Adrenal gland (tissue), 12 donors: ENCODE data around the gene SMIM21. TPM values are rescaled to one million over a fixed set of nuclear protein-coding genes. Genes with fewer than 3 reads are reported as not detected.

Experiments used
- DNase-seq, 7 donors: peaks; one replicate each; pipeline ENCODE4 v3.0.0-alpha.2; 2019 to 2020
- H3K27ac ChIP-seq, 5 donors: fragments of 200-600 bp; sonication (generic) in 4 of 5; 1 replicate in 3 of 5; 2 replicates in 2 of 5; pipeline versions ENCODE4 v1.5.1 to v1.8.0; 2016 to 2020; ENCODE audit warnings: mild to moderate bottlenecking in 1 of 5
- H3K27me3 ChIP-seq: fragments of 200-600 bp; 2 replicates; pipeline ENCODE4 v1.8.0; 2021
- H3K36me3 ChIP-seq, 2 donors: fragments of 200-600 bp; replicated peaks in 1 of 2; 1 replicate in 1 of 2; 2 replicates in 1 of 2; pipeline versions ENCODE4 v1.5.1 to v1.8.0; 2018 to 2022
- H3K4me1 ChIP-seq, 2 donors: fragments of 200-600 bp; replicated peaks in 1 of 2; 1 replicate in 1 of 2; 2 replicates in 1 of 2; pipeline versions ENCODE4 v1.5.1 to v1.8.0; 2018 to 2021
- H3K4me3 ChIP-seq, 4 donors: fragments of 200-600 bp; sonication (generic) in 3 of 4; one replicate each; pipeline ENCODE4 v1.5.1; 2016 to 2018
- H3K9me3 ChIP-seq, 3 donors: fragments of 200-600 bp; sonication (generic) in 1 of 3; replicated peaks in 1 of 3; 1 replicate in 2 of 3; 2 replicates in 1 of 3; pipeline versions ENCODE4 v1.5.1 to v1.8.0; 2016 to 2021
- POLR2A ChIP-seq, 2 donors: fragments of 450-650 bp; IDR thresholded peaks; one replicate each; pipeline ENCODE4 v1.6.1; 2017; ENCODE audit warnings: antibody characterized with exemption in 2 of 2, mild to moderate bottlenecking in 2 of 2, moderate library complexity in 1 of 2
- WGBS, 4 donors: extraction: QIAGEN DNeasy Blood & Tissue Kit in 2 of 4; methylation state at CpG; one replicate each; pipeline versions ENCODE4 v1.1.5 to v1.1.7; 2013 to 2017; 5-methylcytosine and 5-hydroxymethylcytosine counted together
- intact Hi-C, 2 donors: fragments of 100-400 bp; cut with DNase I; formaldehyde crosslinking; loops; one replicate each; pipeline versions ENCODE4 v1.14.1 to v1.15.0; 2022 to 2023
- polyA plus RNA-seq, 3 donors: library from polyadenylated mRNA; stranded (reverse); fragments of 200-250 nt in 2 of 3; fragments of 350-450 nt in 1 of 3; fragmentation: Illumina TruSeq in 1 of 3; extraction: RNeasy Lipid Tissue Mini Kit (QIAGEN cat#74804) in 1 of 3; gene quantifications; one replicate each; pipeline ENCODE4 v1.2.3, GENCODE V29; 2013 to 2014
- total RNA-seq, 9 donors: library from RNA; depleted of rRNA in 4 of 9; stranded (reverse); fragments of >200 nt in 4 of 9; fragments of 120-200 nt in 1 of 9; fragmentation: NEBNext Ultra II Directional in 1 of 9; extraction: Animal tissue kit (Norgen Biotek cat#: 25700) in 1 of 9; gene quantifications; one replicate each; pipeline versions ENCODE4 v1.1.0 to v1.2.4, GENCODE V29; 2013 to 2023
- TF ChIP-seq, protein P1 (sequence below), 6 experiments: fragments of 450-650 bp in 4 of 6; fragments of 200-600 bp in 2 of 6; sonication (generic) in 1 of 6; IDR thresholded peaks; 1 replicate in 5 of 6; 2 replicates in 1 of 6; pipeline versions ENCODE4 v1.5.1 to v1.8.0; 2016 to 2021; ENCODE audit warnings: antibody characterized with exemption in 6 of 6, mild to moderate bottlenecking in 2 of 6, moderate library complexity in 1 of 6
- donor health status: healthy with polysubstance abuse.
- donor health status: Bipolar disorder and iron deficiency.
- donor health status: DM: yes; HTN: yes; CAD: no.
- donor health status: DM: no; HTN: no; CAD: no.
- donor health status: DM: no; HTN: no; CAD: no.
- donor health status: DM: yes; HTN: yes; CAD: no.

The SMIM21 gene
- total and polyA plus RNA-seq, 12 donors, result not detected

DNA sequence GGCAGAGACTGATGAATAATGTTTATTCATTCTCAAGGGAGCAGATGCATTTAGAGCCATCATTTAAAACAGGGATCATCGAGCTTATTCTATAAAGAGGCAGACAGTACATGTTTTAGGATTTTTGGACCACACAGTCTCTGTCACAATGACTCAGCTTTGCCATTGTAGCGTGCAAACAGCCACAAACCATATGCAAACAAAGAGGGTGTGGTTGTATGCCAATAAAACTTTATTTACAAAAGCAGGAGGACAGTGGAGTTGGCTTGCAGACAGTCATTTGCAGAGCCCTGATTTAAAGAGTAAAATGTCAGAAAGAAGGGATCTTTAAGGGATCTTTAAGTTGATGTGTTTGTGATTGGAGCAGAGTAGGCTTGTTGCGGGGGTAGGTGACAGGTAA lies 51.5 kb downstream of the SMIM21 start:
- Histone ChIP-seq H3K27me3 (no peaks in the 10 kb centered on the region), H3K27ac (no peak overlapping the region), H3K4me1 (no peaks in the 10 kb centered on the region), H3K4me3 (no peak overlapping the region), H3K9me3 (no peaks in the 10 kb centered on the region), H3K36me3 (no peaks in the 10 kb centered on the region)
- no peak for DNase-seq
- TF ChIP-seq POLR2A (IDR thresholded peaks at IDR 0.05), result no peak
- TF ChIP-seq, protein P1, sequence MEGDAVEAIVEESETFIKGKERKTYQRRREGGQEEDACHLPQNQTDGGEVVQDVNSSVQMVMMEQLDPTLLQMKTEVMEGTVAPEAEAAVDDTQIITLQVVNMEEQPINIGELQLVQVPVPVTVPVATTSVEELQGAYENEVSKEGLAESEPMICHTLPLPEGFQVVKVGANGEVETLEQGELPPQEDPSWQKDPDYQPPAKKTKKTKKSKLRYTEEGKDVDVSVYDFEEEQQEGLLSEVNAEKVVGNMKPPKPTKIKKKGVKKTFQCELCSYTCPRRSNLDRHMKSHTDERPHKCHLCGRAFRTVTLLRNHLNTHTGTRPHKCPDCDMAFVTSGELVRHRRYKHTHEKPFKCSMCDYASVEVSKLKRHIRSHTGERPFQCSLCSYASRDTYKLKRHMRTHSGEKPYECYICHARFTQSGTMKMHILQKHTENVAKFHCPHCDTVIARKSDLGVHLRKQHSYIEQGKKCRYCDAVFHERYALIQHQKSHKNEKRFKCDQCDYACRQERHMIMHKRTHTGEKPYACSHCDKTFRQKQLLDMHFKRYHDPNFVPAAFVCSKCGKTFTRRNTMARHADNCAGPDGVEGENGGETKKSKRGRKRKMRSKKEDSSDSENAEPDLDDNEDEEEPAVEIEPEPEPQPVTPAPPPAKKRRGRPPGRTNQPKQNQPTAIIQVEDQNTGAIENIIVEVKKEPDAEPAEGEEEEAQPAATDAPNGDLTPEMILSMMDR (IDR thresholded peaks at IDR 0.05), result no peak
- WGBS, 4 donors, result 89 to 92% (median 90%) methylated on average over 3 of the region's 3 CpGs
- intact Hi-C loops, result no loop called here

DNA sequence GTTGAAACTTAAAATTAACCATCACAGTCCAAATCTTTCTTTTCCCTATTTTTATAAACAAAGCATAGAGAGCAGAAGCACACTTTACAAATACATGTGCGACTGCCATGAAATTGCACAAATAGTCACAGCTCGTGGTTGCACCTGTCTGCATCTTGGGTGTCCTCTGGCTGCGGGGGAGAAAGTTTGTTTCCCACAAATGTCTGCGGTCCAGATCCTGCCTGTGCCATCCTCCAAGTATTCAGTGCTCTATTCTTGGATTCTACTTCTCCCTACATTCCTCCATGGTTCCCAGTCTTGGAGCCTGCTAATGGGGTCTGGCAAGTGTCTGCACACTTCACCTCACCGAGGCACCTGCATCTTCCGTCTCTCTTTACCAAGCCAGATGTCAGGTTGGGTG lies 52.2 kb downstream of the SMIM21 start:
- H3K36me3 ChIP-seq, result no peaks in the 10 kb centered on the region
- H3K27me3 ChIP-seq, result no peaks in the 10 kb centered on the region
- DNase-seq, result no peak
- H3K27ac ChIP-seq, result no peak overlapping the region
- intact Hi-C loops, result no loop called here
- H3K4me3 ChIP-seq, result no peak overlapping the region
- 82 to 90% (median 90%) methylated on average over 6 of the region's 6 CpGs for WGBS, 4 donors
- no peak for TF ChIP-seq POLR2A (IDR thresholded peaks at IDR 0.05)
- H3K9me3 ChIP-seq, result no peaks in the 10 kb centered on the region
- H3K4me1 ChIP-seq, result no peaks in the 10 kb centered on the region

DNA sequence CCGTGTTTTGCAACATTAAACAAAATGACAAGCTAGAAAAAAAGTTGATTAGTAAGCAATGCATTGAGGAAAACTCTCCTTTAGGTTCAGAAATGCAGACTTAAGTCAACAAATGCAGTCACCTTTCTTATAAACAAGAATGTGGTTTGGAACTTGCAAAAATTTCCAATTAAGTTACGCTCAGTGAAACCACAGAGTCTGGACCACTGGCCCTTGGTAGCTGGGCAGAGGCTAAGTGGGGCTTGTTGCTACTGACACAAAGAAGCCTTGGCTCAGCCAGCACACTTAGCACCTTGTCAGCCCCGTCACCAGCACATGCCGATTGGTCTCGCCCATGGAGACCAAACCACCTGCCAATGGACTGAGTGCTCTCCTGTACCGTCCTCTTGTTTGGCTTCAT lies 53.0 kb downstream of the SMIM21 start:
- WGBS, 4 donors, result 83 to 98% (median 91%) methylated on average over 6 of the region's 6 CpGs
- intact Hi-C loops, result no loop called here

DNA sequence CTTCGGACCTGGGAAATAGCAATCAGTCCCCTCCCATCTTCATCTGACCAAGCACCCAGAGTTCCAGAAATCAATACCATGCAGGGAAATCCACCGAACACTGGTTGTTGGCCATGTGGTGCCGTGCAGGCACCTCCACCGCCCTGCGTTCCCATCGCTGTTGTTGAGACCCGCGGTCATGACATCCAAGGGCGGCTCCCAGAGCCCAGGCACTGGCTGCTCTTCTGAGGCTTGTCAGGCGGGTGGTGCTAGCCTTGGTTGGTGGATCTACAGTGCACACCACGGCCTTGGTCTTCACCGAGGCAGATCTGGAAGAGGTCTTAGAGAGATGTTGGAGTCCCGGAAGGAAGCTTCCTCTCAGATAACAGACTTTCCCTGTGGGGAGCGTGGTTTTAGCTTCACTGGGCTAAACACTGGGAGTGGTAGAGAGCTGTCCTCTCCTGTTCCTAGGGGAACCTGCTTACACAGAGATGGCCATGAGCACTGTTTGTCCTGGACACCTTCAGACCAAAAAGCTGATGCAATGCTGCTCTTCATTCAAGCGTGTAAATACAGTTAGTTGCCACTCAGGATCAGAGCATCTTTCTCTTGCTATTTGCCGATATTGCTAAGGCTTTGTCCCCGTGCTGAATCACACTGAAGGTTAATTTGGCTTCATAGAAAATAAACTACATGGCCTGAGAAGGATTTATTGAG lies 58.3 kb downstream of the SMIM21 start:
- no peaks in the 10 kb centered on the region for H3K4me1 ChIP-seq
- 87 to 92% (median 90%) methylated on average over 8 to 17 of the region's 17 CpGs for WGBS, 4 donors
- H3K9me3 ChIP-seq, result no peaks in the 10 kb centered on the region
- H3K27me3 ChIP-seq, result no peaks in the 10 kb centered on the region
- H3K27ac ChIP-seq, result no peak overlapping the region
- intact Hi-C loops, result no loop called here
- DNase-seq, result no peak
- H3K36me3 ChIP-seq, result no peaks in the 10 kb centered on the region
- no peak overlapping the region for H3K4me3 ChIP-seq
- TF ChIP-seq POLR2A (IDR thresholded peaks at IDR 0.05), result no peak
- TF ChIP-seq, protein P1 (IDR thresholded peaks at IDR 0.05), result no peak

More for the DNA sequence above, 53.0 kb downstream of the SMIM21 start:
- H3K4me1 ChIP-seq, result no peaks in the 10 kb centered on the region
- H3K4me3 ChIP-seq, result no peak overlapping the region
- H3K27me3 ChIP-seq, result no peaks in the 10 kb centered on the region
- no peaks in the 10 kb centered on the region for H3K9me3 ChIP-seq
- no peak overlapping the region for H3K27ac ChIP-seq
- no peaks in the 10 kb centered on the region for H3K36me3 ChIP-seq
- TF ChIP-seq POLR2A (IDR thresholded peaks at IDR 0.05), result no peak
- TF ChIP-seq, protein P1 (IDR thresholded peaks at IDR 0.05), result no peak
- no peak for DNase-seq

DNA sequence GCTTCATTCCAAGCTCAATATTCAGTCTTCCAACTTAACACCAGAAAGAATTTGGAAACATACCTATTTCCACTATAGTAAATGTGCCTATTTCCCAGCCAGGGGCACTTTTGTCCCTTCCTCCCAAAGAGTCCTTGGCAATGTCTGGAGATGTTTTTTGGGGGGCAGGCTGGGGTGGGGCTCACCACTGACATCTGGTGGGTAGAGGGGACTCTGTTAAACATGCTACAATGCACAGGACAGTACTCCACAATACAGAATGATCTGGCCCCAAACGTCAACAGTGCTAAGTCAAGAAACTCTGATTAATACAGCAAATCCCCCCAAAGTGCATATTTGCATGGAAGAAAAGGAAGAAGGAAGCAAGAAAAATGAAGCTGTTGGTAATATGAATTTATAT lies 61.7 kb downstream of the SMIM21 start:
- WGBS, 4 donors, result 70 to 79% (median 74%) methylated on average over 1 of the region's 1 CpG

More for the DNA sequence above, 61.7 kb downstream of the SMIM21 start:
- H3K36me3 ChIP-seq, result no peaks in the 10 kb centered on the region
- H3K27me3 ChIP-seq, result no peaks in the 10 kb centered on the region
- no peak for DNase-seq
- H3K9me3 ChIP-seq, result no peaks in the 10 kb centered on the region
- TF ChIP-seq, protein P1 (IDR thresholded peaks at IDR 0.05), result no peak
- no peak for TF ChIP-seq POLR2A (IDR thresholded peaks at IDR 0.05)
- no peak overlapping the region for H3K27ac ChIP-seq
- no peak overlapping the region for H3K4me3 ChIP-seq
- intact Hi-C loops, result no loop called here
- no peaks in the 10 kb centered on the region for H3K4me1 ChIP-seq
